Measurements from ENCODE around the gene CDH4. TPM values are rescaled to one million over a fixed set of nuclear protein-coding genes. Genes with fewer than 3 reads are reported as not detected.

The CDH4 gene
- total RNA-seq, 3 donors from 2014 or later (not counting 1 experiment from before 2014, with no cell fraction given), result 0.18 TPM; not detected in 2

DNA sequence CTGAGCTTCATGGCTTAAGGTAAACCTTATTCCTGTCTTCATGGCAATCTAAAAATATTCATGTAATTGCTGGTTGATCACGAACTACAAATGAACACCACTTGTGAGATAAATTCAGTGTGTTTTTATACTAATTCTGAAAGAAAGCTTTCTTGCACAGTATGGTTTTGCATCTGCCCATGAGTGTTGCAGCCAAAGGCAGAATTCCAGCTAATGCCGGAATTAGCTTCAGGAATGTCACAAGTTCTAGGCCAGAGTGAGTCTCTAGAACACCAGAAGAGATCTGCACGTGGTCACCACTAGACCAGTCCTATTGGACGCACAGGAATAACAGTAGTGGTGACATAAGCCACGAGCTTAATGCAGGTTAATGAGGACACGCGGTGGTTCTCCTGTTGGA is 223.7 kb downstream of the CDH4 start:
- ATAC-seq (no peak), DNase-seq (no peak)
- Histone ChIP-seq H3K4me1 (ENCODE audit: control insufficient read depth, insufficient read depth, low read length) (no peaks in the 10 kb centered on the region), H3K27ac (ENCODE audit: low read length) (no peak overlapping the region), H3K27me3 (ENCODE audit: control insufficient read depth, insufficient read depth, low read length) (no peaks in the 10 kb centered on the region), H3K36me3 (ENCODE audit: control insufficient read depth, insufficient read depth, low read length) (no peaks in the 10 kb centered on the region), H3K4me3 (ENCODE audit: low read length) (no peak overlapping the region), H3K9me3 (ENCODE audit: control insufficient read depth, insufficient read depth, low read length) (peaks cover 3% of the 10 kb centered on the region)
- Mint-ChIP-seq H3K36me3 (no peaks in the 10 kb centered on the region), H3K4me1 (no peaks in the 10 kb centered on the region), H3K9me3 (peaks cover 2 to 3% of the 10 kb centered on the region in 2 donors), H3K4me3 (no peak overlapping the region), H3K27ac (no peak overlapping the region), H3K27me3 (ENCODE audit: low read depth in 2 of 2) (peaks cover 0 to 5% of the 10 kb centered on the region in 2 donors)
- TF ChIP-seq, protein P1, sequence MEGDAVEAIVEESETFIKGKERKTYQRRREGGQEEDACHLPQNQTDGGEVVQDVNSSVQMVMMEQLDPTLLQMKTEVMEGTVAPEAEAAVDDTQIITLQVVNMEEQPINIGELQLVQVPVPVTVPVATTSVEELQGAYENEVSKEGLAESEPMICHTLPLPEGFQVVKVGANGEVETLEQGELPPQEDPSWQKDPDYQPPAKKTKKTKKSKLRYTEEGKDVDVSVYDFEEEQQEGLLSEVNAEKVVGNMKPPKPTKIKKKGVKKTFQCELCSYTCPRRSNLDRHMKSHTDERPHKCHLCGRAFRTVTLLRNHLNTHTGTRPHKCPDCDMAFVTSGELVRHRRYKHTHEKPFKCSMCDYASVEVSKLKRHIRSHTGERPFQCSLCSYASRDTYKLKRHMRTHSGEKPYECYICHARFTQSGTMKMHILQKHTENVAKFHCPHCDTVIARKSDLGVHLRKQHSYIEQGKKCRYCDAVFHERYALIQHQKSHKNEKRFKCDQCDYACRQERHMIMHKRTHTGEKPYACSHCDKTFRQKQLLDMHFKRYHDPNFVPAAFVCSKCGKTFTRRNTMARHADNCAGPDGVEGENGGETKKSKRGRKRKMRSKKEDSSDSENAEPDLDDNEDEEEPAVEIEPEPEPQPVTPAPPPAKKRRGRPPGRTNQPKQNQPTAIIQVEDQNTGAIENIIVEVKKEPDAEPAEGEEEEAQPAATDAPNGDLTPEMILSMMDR (IDR thresholded peaks at IDR 0.05), result no peak
- intact Hi-C loops (cut with micrococcal nuclease), result no loop called here
- WGBS (ENCODE audit: insufficient coverage), result 85% methylated on average over 7 of the region's 7 CpGs

DNA sequence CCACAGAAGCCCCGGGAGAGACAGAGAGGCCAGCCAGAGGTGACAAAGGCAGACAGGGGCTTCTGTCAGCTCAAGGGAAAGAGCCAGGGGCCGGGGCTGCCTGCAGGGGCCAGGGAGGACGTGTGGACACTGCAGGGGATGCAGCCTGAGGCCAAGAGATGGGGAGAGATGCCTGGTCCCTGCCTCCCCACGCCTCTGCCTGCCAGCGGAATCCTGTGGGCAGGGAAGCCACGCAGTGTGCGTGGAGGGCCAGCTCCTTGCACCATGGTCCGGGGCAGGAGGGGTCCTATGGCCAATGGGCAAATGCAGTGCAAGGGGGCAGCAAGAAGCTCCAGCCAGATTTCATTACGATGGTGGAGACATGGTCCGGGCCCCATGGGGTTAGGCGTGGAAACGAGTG is 224.9 kb downstream of the CDH4 start:
- Histone ChIP-seq H3K36me3 (ENCODE audit: control insufficient read depth, insufficient read depth, low read length) (no peaks in the 10 kb centered on the region), H3K9me3 (ENCODE audit: control insufficient read depth, insufficient read depth, low read length) (peaks cover 9% of the 10 kb centered on the region), H3K4me1 (ENCODE audit: control insufficient read depth, insufficient read depth, low read length) (no peaks in the 10 kb centered on the region), H3K27ac (ENCODE audit: low read length) (no peak overlapping the region), H3K4me3 (ENCODE audit: low read length) (no peak overlapping the region), H3K27me3 (ENCODE audit: control insufficient read depth, insufficient read depth, low read length) (no peaks in the 10 kb centered on the region)
- Mint-ChIP-seq H3K36me3 (no peaks in the 10 kb centered on the region), H3K27ac (no peak overlapping the region), H3K4me1 (no peaks in the 10 kb centered on the region), H3K9me3 (peaks cover 2 to 3% of the 10 kb centered on the region in 2 donors), H3K27me3 (ENCODE audit: low read depth in 2 of 2) (peaks cover 0 to 5% of the 10 kb centered on the region in 2 donors), H3K4me3 (no peak overlapping the region)
- WGBS (ENCODE audit: insufficient coverage), result 76% methylated on average over 12 of the region's 12 CpGs
- TF ChIP-seq, protein P1 (IDR thresholded peaks at IDR 0.05), result no peak
- ATAC-seq, result no peak
- intact Hi-C loops (cut with micrococcal nuclease), result no loop called here
- no peak for DNase-seq

DNA sequence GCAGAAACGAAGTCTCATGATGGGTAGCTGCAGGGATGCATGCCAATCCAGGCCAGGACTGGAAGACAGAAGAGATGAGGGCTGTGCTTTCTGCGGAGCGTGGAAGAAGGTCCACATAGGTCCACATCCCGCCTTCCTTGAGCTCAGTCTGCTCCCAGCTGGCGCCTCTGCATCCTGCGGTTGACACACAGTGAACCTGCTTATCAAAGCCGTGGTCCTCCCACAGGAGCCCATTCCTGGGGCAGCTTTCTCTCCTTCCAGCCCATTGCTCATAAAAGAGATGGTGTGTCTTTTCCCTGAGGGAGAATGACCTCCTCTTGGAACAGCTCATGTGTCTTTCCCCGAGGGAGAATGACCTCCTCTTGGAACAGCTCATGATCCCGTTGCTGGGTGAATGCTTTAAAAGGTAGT is 225.4 kb downstream of the CDH4 start:
- Histone ChIP-seq H3K9me3 (ENCODE audit: control insufficient read depth, insufficient read depth, low read length) (peaks cover 9% of the 10 kb centered on the region), H3K4me1 (ENCODE audit: control insufficient read depth, insufficient read depth, low read length) (no peaks in the 10 kb centered on the region), H3K27ac (ENCODE audit: low read length) (no peak overlapping the region), H3K27me3 (ENCODE audit: control insufficient read depth, insufficient read depth, low read length) (no peaks in the 10 kb centered on the region), H3K4me3 (ENCODE audit: low read length) (no peak overlapping the region), H3K36me3 (ENCODE audit: control insufficient read depth, insufficient read depth, low read length) (no peaks in the 10 kb centered on the region)
- ATAC-seq, result no peak
- no peak overlapping the region for H3K27ac Mint-ChIP-seq
- DNase-seq, result no peak
- H3K27me3 Mint-ChIP-seq (ENCODE audit: low read depth in 2 of 2), result peaks cover 0 to 5% of the 10 kb centered on the region in 2 donors
- 80% methylated on average over 8 of the region's 9 CpGs for WGBS (ENCODE audit: insufficient coverage)
- intact Hi-C loops (cut with micrococcal nuclease), result no loop called here
- TF ChIP-seq, protein P1 (IDR thresholded peaks at IDR 0.05), result no peak
- no peak overlapping the region for H3K4me3 Mint-ChIP-seq
- no peaks in the 10 kb centered on the region for H3K4me1 Mint-ChIP-seq
- no peaks in the 10 kb centered on the region for H3K36me3 Mint-ChIP-seq
- peaks cover 0 to 2% of the 10 kb centered on the region in 2 donors for H3K9me3 Mint-ChIP-seq

DNA sequence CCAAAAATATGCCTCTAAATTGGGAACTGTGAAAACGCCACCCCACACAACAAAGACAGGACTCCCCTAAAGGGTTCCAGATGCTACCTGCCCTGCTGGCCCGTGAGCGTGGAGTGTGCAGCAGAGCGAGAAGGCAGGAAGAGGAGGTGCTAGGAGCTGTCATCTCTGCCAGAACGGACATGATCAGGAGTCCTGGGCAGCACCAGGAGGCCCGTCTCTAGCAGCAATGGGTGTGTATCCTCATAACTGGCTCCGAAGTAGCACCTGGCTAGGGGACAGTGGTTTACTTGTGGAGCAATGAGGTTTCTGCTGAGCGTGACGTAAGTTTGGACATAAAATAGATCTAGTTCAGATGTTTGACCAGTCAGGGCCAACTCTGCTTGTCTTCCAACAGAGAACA is 226.0 kb downstream of the CDH4 start:
- H3K4me1 ChIP-seq (ENCODE audit: control insufficient read depth, insufficient read depth, low read length), result no peaks in the 10 kb centered on the region
- TF ChIP-seq, protein P1 (IDR thresholded peaks at IDR 0.05), result no peak
- Mint-ChIP-seq H3K4me1 (no peaks in the 10 kb centered on the region), H3K4me3 (no peak overlapping the region), H3K36me3 (no peaks in the 10 kb centered on the region), H3K27me3 (ENCODE audit: low read depth in 2 of 2) (peaks cover 0 to 5% of the 10 kb centered on the region in 2 donors), H3K27ac (no peak overlapping the region), H3K9me3 (peaks cover 0 to 2% of the 10 kb centered on the region in 2 donors)
- no peaks in the 10 kb centered on the region for H3K36me3 ChIP-seq (ENCODE audit: control insufficient read depth, insufficient read depth, low read length)
- H3K27me3 ChIP-seq (ENCODE audit: control insufficient read depth, insufficient read depth, low read length), result no peaks in the 10 kb centered on the region
- ATAC-seq, result no peak
- intact Hi-C loops (cut with micrococcal nuclease), result no loop called here
- WGBS (ENCODE audit: insufficient coverage), result 78% methylated on average over 9 of the region's 9 CpGs
- H3K9me3 ChIP-seq (ENCODE audit: control insufficient read depth, insufficient read depth, low read length), result peaks cover 9% of the 10 kb centered on the region
- no peak overlapping the region for H3K27ac ChIP-seq (ENCODE audit: low read length)
- no peak overlapping the region for H3K4me3 ChIP-seq (ENCODE audit: low read length)
- no peak for DNase-seq
